Left renal cortex interstitium (tissue), 4 donors: ENCODE measurements around the gene AQP11. TPM values are rescaled to one million over a fixed set of nuclear protein-coding genes. Genes with fewer than 3 reads are reported as not detected.

Source experiments
- DNase-seq, 4 donors: peaks; one replicate each; pipeline ENCODE4 v3.0.0-alpha.2; 2013; ENCODE audit warnings: low read depth in 4 of 4, low spot score in 2 of 4, missing footprints in 1 of 4
- polyA plus RNA-seq, 4 donors: library from polyadenylated mRNA; unstranded; fragments of 120-200 nt; gene quantifications; one replicate each; pipeline ENCODE4 v1.2.1, GENCODE V29; 2013; ENCODE audit not compliant: insufficient read length in 4 of 4

AQP11 gene
- polyA plus RNA-seq, 4 donors: 3.6 to 5.3 (median 4.3) TPM

- no peak for DNase-seq
Observed at GRCh38 chr11:77654770-77655434, 65.1 kb downstream of the AQP11 start.

- DNase-seq: no peak
Observed at GRCh38 chr11:77656362-77656761, 66.6 kb downstream of the AQP11 start.

- no peak for DNase-seq
Observed at GRCh38 chr11:77658213-77659013, 68.7 kb downstream of the AQP11 start.

Other genes starting within 250 kb of the AQP11 start
- gene PAK1, start 115.9 kb upstream of the AQP11 start, polyA plus RNA-seq: 10 to 100 TPM; 72.8 to 99.2 (median 85.9) TPM
- gene CLNS1A, start 47.8 kb downstream of the AQP11 start, polyA plus RNA-seq: 100 to 1,000 TPM; 176 to 229 (median 213) TPM
- gene RSF1, start 230.8 kb downstream of the AQP11 start, polyA plus RNA-seq: 10 to 100 TPM; 51.1 to 73.1 (median 65.7) TPM
- 10 to 100 TPM; 45.0 to 58.9 (median 50.3) TPM for gene AAMDC, start 231.2 kb downstream of the AQP11 start, polyA plus RNA-seq